Iris pigment epithelial cell (primary cell): Measurements from ENCODE around the gene BCL6B.

Experiments used
- DNase-seq: peaks from one replicate; pipeline ENCODE4 v3.0.0-alpha.2; 2011; ENCODE audit warnings: low read depth

The BCL6B gene

DNA sequence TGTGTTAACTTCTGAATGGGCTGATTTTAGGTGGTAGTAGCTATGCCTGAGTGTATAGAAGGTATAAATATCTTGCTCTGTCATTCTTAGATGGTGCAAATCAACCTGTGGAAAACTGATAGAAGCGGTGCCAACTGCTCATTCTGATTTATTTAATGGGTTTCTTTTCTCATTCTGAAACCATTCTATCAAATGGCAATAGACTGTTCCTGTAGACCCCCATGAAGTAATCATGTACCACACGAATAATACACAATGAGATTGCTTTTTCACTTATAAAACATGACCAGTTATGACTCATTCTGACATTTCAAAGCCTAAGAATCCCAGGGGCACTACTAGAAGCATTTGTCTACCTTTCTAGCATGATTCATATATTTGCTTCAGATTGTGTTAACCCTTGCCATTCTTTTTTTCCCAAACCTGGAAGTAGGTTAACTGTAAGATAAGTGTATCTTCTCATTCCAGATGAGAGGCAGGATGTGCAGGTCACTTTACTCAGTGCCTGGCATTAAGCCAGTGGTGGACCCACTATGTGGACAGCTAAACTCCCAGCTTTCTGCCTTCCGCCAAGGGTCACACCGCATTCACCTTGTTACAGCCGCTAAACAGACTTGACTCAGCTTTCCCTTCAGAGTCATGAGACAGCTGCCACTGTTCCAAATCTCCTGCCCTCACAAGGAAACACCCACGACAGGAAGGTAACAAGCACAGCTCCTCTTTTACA lies 37.5 kb downstream of the BCL6B start:
- DNase-seq = peak; percentile 85

DNA sequence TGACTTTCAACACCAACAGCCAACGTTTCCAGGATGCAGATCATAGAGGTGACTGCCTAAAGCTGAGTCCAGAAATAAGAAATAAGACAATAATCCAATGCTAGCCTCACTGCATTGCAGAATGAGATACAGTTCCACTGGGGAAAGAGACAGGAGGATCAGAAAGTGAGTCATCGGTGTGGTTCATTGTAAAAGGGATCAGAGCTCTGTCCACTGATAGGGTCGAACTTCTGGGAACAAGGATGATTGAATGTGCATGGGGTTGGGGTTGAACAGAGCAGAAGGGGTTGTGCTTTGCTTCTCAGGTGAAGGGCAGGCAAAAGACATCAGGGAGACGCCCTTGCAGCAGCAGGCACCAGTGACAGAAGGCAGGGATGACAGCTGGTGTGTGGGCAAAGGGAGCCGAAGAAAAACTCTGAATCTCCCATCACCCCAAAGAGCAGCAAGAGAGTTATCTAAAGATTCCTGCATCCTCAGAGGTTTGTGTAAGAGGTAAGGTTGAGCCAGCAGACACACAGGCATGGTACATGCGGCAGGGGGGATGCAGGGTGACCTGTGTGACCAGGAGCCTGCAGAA lies 40.8 kb downstream of the BCL6B start:
- DNase-seq = peak; percentile 31

DNA sequence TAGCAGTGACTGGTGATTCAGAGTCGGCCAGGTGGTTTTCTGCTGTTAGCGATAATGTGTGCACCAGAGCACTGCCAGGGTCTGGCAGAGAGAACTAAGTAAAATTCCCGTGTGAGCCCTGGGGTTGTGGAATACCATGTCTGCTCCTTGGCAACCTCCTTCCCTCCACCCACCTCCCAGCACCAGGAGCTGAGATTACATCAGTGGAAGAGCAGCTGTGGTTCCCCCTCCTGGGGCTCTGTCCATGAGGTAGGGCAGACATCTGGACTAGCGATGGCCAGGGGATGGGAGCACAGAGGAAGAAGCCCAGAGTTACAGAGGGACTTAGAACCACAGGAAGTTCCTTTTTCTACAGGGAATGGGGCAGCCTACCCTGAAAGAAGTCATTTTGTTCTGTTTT lies 41.4 kb downstream of the BCL6B start:
- DNase-seq = peak; percentile 34

DNA sequence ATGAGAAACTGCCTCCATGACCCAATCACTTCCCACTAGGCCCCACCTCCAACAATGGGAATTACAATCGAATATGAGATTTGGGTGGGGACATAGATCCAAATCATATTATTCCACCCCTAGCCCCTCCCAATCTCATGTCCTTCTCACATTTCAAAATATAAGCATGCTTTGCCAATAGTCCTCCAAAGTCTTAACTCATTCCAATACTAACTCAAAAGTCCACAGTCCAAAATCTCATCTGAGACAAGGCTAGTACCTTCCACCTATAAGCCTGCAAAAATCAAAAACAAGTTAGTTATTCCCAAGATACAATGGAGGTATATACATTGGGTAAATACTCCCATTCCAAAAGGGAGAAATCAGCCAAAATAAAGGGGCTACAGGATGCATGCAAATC lies 44.3 kb downstream of the BCL6B start:
- no peak for DNase-seq

DNA sequence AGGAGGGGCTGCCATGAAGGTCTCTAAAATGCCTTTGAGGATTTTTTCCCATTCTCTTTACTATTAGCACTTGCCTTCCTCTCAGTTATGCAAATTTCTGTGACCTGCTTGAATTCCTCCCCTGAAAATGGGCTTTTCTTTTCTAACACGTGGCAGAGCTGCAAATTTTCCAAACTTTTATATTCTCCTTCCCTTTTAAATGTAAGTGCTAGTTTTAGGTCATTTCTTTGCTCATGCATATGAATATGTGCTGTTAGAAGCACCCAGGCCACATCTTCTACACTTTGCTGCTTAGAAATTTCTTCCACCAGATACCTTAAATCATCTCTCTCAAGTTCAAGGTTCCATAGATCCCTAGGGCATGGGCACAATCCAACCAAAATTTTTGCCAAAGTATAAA lies 45.4 kb downstream of the BCL6B start:
- DNase-seq = no peak

DNA sequence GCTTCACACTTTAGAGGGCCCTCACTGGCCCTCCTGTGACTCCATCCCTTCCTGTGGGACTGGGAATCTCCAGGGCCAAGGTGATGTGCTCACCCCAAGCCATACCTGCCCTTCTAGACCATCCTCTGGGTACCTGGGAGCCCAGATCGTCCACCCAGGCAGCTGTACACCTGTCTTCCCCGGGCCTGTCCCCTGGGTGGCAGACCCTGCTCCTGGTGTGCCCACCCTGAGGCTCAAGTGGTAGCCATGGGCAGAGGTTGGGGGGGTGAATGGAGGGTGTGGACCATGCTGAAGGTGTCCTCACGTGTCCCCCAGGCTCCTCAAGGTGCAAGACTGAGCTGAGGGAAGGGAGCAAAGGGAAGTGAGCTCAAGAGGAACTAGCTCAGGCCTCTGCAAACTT lies 47.9 kb downstream of the BCL6B start:
- DNase-seq = no peak

DNA sequence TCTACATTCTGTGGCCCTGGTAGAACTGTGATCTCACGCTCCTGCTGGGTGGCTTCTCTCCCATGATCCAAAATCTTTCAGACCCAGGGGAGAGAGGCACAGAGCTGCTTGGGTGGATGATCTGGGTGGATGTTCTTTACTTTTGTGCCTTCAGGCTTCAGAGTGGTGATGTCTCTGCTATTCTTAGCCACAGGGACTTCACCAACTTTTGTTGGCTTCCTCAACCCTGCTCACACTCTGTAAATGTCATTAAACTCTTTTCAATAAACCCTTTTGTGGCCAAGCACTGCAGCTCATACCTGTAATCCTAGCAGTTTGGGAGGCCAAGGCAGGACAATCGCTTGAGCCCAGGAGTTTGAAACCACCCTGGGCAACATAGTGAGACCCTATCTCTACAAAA lies 49.6 kb downstream of the BCL6B start:
- no peak for DNase-seq

DNA sequence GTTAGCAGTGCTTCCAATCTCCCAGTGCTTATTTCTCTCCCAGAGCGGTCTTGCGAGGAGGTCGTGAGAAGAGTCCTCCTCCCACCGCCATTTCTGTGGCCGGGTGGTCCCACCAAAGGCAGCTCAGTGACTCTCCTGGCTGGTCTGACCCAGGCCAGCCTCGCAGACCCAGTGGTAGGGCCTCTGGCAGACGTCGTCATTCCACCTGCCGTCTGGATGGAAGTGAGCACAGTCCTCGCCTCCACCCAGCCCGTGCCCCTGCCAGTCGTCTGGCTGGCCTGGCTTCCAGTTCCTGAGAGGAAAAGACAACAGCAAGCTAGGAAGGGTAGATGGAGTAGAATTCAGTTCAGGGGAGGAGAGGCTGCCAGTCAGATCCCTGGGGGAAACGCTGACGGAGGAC lies 52.1 kb downstream of the BCL6B start:
- no peak for DNase-seq

DNA sequence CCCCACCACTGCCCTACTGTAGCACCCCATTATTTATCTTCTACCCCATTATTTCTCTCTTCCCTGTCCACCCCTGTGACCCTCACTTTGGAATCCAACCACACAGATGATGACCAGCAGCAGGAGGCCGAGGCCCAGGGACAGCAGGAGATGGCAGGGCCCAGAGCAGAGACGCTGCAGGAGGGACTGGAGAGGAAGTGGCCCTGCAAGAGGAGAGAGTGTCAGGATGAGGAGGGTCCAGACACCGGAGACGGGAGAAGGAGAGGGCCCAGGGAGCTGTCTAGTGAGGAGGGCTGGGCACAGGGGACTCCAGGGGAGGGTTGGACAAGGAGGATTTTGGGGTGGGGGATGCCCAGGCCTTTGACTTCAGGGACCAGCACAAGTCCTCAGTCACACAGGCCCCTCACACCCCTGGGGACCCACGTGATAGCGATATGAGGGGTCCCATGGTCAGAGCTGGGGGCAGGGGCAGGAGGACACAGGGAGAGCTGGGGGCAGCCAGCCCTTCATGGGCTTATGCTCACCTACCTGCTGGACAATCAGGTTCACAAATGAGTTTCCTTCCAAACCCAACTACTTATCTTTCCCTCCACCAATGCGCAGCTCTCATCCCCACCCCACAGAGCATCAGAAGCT lies 55.2 kb downstream of the BCL6B start:
- no peak for DNase-seq

DNA sequence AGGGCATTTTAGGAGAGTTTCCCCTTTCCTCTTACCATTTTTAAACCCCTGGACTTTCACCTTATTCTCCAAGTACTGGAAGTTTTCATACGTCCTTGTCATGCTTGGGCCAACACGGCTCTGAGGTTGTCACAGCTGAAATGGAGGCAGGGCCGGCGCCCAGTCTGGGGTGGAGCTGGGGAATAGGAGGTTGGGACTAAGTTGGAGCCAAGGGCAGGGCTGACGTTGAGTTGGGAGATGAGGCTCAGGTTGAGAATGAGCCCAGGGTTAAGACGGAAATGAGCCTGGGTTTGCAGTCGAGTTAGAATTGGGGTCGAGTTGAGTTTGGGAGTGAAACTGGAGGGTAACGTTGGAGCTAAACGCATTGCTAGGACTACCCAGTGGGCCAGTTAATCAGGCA lies 55.9 kb downstream of the BCL6B start:
- no peak for DNase-seq
